Memory B cell (primary cell): ENCODE measurements around the gene CPA2.

Experiments
- ATAC-seq: fragments of 150-1000 bp; cut with Tn5 transposase; 2 replicates; pipeline ENCODE4 v1.10.0; 2021; ENCODE audit warnings: low read depth, mild to moderate bottlenecking, moderate library complexity
- DNase-seq, 2 donors: peaks; one replicate each; pipeline ENCODE4 v3.0.0; 2022; ENCODE audit warnings: low spot score in 2 of 2
- H3K27ac Mint-ChIP-seq: one replicate; pipeline ENCODE4 v1.8.0; 2022; ENCODE audit warnings: mild to moderate bottlenecking, moderate library complexity, mixed read lengths
- H3K27me3 Mint-ChIP-seq: one replicate; pipeline ENCODE4 v1.8.0; 2022; ENCODE audit warnings: mixed read lengths
- H3K36me3 Mint-ChIP-seq: one replicate; pipeline ENCODE4 v1.8.0; 2022; ENCODE audit warnings: mild to moderate bottlenecking, mixed read lengths
- H3K4me1 Mint-ChIP-seq: one replicate; pipeline ENCODE4 v1.8.0; 2022; ENCODE audit warnings: mixed read lengths
- H3K4me3 Mint-ChIP-seq: one replicate; pipeline ENCODE4 v1.8.0; 2022; ENCODE audit warnings: mild to moderate bottlenecking, moderate library complexity, mixed read lengths
- H3K9me3 Mint-ChIP-seq: one replicate; pipeline ENCODE4 v1.8.0; 2022; ENCODE audit warnings: mixed read lengths

Gene CPA2

GRCh38 chr7:130269318-130269694, 2.6 kb downstream of the CPA2 start:
- no peak overlapping the region for H3K27ac Mint-ChIP-seq
- H3K4me1 Mint-ChIP-seq: no peaks in the 10 kb centered on the region
- H3K4me3 Mint-ChIP-seq: no peak overlapping the region
- H3K36me3 Mint-ChIP-seq: no peaks in the 10 kb centered on the region
- no peaks in the 10 kb centered on the region for H3K9me3 Mint-ChIP-seq
- ATAC-seq: no peak
- peaks cover 13% of the 10 kb centered on the region for H3K27me3 Mint-ChIP-seq
- no peak for DNase-seq

DNA sequence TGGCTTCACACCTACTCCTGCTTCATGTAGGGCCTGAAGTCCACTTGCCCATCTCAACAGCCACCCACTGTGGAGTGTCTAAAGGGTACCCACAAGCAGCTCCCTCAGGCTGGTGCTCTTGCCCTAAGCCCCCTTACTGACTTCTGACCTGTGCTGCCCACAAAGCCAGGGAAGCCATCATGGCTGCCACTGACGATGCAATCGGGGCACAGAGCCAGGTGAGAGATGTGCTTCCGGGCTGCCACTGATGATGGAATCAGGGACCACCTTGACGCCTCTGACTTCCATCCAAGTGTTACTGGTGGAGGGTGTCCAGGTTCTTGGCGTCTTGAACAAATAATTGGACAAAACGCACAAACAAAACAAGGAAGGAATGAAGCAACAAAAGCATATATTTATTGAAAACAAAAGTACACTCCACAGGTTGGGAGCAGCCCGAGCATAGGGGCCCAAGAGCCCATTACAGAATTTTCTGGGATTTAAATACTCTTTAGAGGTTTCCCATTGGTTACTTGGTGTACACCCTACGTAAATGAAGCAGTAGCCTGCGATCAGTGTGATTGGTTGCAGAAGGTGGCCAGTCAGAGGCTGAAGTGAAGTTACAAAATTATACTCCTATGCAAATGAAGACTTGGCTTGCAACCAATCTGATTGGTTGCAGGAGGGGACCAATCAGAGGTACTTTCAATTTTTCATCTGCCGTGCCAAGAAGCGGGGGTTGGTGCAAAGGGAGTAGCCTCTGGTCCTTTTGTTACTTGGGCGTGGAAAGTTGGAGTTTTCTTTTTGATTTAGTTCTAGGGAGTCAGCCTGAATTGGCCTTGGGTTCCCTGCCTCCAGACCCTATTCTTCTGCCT, 4.5 kb downstream of the CPA2 start:
- Mint-ChIP-seq H3K4me1 (no peaks in the 10 kb centered on the region), H3K36me3 (no peaks in the 10 kb centered on the region), H3K27ac (no peak overlapping the region), H3K27me3 (peaks cover 14% of the 10 kb centered on the region), H3K9me3 (no peaks in the 10 kb centered on the region), H3K4me3 (no peak overlapping the region)
- ATAC-seq (no peak), DNase-seq (no peak)

DNA sequence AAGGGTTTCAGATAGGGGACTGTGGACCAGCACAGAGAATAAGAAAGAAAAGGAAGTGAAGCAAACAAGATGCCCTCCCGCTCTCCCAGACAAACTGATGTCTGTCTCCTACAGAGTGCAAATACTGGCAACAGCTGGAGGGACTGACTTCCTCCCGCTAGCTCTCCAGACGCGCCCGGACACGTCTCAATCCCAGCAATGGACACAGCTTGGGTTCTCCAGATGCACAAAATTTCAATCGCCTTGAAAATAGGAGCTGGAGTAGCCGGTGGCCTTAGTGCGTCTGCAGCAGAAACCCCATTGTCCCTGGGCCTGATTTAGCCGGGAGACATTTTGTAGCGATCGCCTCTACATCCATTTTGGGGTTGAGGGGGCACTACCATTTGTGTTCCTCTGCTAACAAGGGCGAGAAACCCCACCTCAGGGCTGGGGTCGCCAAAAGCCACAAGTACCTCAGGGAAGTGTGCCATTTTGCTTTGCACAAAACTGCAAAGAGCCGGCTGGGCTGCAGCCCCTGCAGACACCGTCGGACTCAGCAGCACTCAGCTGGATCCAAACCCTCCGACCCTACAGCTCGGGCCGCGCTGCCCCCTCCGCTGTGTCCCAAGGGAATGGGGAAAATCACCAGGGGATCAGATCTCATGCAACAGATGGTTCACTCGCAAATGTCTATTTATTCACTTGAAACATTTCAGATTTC, 5.9 kb downstream of the CPA2 start:
- H3K4me3 Mint-ChIP-seq: no peak overlapping the region
- no peak overlapping the region for H3K27ac Mint-ChIP-seq
- no peaks in the 10 kb centered on the region for H3K9me3 Mint-ChIP-seq
- H3K36me3 Mint-ChIP-seq: no peaks in the 10 kb centered on the region
- ATAC-seq (no peak), DNase-seq (no peak)
- H3K27me3 Mint-ChIP-seq: peaks cover 15% of the 10 kb centered on the region
- no peaks in the 10 kb centered on the region for H3K4me1 Mint-ChIP-seq

- Mint-ChIP-seq H3K4me3 (no peak overlapping the region), H3K27ac (no peak overlapping the region), H3K27me3 (peaks cover 15% of the 10 kb centered on the region), H3K36me3 (no peaks in the 10 kb centered on the region), H3K9me3 (no peaks in the 10 kb centered on the region), H3K4me1 (no peaks in the 10 kb centered on the region)
- no peak for ATAC-seq
- no peak for DNase-seq
Measured at GRCh38 chr7:130273081-130273932, 6.6 kb downstream of the CPA2 start.

DNA sequence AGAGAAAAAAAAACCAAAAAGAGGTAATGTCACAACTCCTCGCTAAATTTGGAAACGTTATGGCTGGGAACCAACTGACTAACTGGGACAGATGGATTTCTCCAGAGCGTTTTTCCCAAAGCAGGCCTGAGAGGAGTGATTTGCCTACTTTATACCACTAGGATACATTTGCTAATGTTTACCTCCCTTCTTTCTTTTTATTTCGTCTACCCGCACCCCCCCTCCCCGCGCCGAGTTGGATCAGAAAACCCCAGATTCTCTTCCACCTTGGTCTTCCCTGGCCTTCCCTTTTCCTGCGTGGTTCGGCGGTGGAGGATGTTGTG, 7.2 kb downstream of the CPA2 start:
- no peaks in the 10 kb centered on the region for H3K9me3 Mint-ChIP-seq
- no peak overlapping the region for H3K4me3 Mint-ChIP-seq
- peaks cover 15% of the 10 kb centered on the region for H3K27me3 Mint-ChIP-seq
- H3K27ac Mint-ChIP-seq: no peak overlapping the region
- no peak for ATAC-seq
- no peak for DNase-seq
- no peaks in the 10 kb centered on the region for H3K36me3 Mint-ChIP-seq
- H3K4me1 Mint-ChIP-seq: no peaks in the 10 kb centered on the region

DNA sequence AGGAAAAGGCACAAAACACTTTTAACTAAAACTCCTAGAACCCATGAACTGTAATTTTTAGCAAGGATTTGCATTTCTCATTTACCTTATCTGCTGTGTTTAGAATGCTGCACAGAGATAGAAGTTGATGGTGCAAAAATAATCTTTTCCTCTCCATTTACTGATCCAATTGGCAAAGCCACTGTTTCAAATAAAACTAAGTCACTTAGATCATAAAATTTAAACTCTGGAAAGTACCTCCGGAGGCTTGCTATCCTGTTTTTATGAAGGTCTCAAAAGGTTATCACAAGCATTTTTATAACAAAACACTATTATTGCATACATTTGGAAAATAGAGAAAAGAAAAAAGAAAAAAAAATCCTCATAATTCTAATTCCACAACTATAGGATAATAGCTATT, 7.6 kb downstream of the CPA2 start:
- Mint-ChIP-seq H3K4me3 (no peak overlapping the region), H3K9me3 (no peaks in the 10 kb centered on the region)

DNA sequence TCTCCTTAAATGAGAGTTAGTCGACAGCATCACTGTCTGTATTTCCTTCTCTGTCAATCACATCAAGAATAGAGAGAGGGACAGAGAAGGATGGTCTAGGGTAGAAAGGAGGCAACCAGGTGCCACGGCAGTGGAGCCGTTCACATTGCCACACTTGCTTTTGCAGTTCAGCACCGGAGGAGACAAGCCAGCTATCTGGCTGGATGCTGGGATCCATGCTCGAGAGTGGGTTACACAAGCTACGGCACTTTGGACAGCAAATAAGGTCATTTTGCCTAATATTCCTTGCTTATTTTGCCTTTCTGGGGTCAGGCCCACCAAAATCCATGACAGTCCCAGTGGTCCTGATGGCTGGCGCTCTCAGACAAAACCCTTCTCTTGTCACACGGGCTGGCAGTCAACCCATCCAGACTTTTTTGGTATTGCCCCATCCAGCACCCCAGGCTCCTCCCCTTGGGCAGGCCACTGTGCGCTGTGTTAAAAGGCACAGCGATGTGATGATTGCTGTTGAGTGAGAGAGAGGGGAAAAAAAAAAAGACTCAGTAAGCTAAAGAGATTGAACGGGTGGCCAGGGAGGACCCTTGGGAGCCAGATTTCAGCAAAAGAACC, 8.4 kb downstream of the CPA2 start:
- H3K4me1 Mint-ChIP-seq: no peaks in the 10 kb centered on the region
- ATAC-seq: no peak
- H3K27ac Mint-ChIP-seq: no peak overlapping the region
- H3K27me3 Mint-ChIP-seq: peaks cover 14% of the 10 kb centered on the region
- no peaks in the 10 kb centered on the region for H3K36me3 Mint-ChIP-seq
- no peaks in the 10 kb centered on the region for H3K9me3 Mint-ChIP-seq
- no peak for DNase-seq
- no peak overlapping the region for H3K4me3 Mint-ChIP-seq

More for the DNA sequence above, 7.6 kb downstream of the CPA2 start:
- DNase-seq (no peak), ATAC-seq (no peak)
- no peak overlapping the region for H3K27ac Mint-ChIP-seq
- no peaks in the 10 kb centered on the region for H3K36me3 Mint-ChIP-seq
- H3K4me1 Mint-ChIP-seq: no peaks in the 10 kb centered on the region
- H3K27me3 Mint-ChIP-seq: peaks cover 15% of the 10 kb centered on the region

DNA sequence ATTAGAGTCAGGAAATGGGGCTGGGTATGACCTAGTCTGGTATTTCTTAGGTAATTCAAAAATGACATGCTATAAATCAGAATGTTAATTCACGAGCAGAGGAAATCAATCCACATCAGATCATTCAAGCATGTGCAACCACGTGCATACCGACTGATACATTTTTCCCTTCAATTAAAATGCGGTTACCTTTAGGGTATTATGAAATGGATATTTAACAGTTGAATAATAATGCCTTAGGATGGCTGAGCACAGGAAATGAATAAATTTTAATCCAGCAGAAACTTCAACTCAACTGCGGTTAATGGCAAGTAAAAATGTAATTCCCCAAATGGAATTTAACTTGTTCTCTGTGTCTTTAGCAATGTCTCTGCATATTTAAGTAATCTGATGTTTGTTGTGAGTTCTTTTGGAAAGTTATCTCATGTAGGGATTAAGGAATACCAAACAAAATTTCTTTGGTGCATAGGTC, 9.2 kb downstream of the CPA2 start:
- Mint-ChIP-seq H3K4me3 (no peak overlapping the region), H3K9me3 (no peaks in the 10 kb centered on the region), H3K4me1 (no peaks in the 10 kb centered on the region), H3K36me3 (no peaks in the 10 kb centered on the region), H3K27me3 (peaks cover 14% of the 10 kb centered on the region), H3K27ac (no peak overlapping the region)
- DNase-seq (no peak), ATAC-seq (no peak)

- no peak overlapping the region for H3K27ac Mint-ChIP-seq
- DNase-seq (no peak), ATAC-seq (no peak)
- no peak overlapping the region for H3K4me3 Mint-ChIP-seq
- H3K4me1 Mint-ChIP-seq: no peaks in the 10 kb centered on the region
- peaks cover 14% of the 10 kb centered on the region for H3K27me3 Mint-ChIP-seq
- H3K9me3 Mint-ChIP-seq: no peaks in the 10 kb centered on the region
- no peaks in the 10 kb centered on the region for H3K36me3 Mint-ChIP-seq
Measured at GRCh38 chr7:130276796-130277762, 10.4 kb downstream of the CPA2 start.

DNA sequence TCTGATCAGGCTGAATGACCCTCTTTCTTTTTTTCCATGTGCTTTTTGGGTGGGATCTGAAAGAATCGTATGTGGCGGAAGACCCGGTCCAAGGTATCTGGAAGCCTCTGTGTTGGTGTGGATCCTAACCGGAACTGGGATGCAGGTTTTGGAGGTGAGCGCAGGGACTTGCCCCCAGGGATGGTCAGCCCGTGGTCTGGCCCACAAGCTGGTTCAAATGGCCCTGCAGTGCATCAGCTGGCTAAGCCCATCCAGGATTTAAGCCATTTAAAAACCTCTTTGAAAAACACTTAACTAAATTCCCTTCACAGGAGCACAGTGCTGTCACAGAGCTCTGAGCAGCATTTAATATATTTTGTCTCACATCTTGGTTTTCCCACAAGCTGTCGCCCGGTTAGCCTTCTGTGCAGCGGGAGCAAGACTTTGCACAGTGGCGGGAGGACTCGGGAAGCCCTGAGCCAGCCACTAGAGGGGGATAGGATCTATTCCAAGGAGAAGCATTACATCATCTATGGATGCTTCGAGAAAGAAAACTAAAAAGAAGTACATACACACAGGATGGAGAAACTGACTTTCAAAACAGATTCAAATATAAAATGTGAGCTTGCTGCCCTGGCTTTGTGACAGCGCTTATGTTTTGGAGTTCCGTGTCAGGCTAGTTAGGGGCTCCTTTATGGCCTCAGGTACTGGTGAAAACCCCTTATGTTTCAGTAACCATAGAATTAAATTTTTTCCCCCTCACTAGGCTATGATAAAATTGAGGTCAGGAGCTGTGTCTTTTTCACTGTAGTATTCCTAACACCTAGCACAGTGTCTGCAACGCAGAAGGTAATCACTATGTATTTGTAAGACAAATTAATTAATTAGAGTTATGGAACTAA, 11.3 kb downstream of the CPA2 start:
- H3K4me3 Mint-ChIP-seq: no peak overlapping the region
- H3K9me3 Mint-ChIP-seq: no peaks in the 10 kb centered on the region
- H3K27me3 Mint-ChIP-seq: peaks cover 14% of the 10 kb centered on the region
- no peaks in the 10 kb centered on the region for H3K36me3 Mint-ChIP-seq
- ATAC-seq (no peak), DNase-seq (no peak)
- H3K27ac Mint-ChIP-seq: no peak overlapping the region
- no peaks in the 10 kb centered on the region for H3K4me1 Mint-ChIP-seq

DNA sequence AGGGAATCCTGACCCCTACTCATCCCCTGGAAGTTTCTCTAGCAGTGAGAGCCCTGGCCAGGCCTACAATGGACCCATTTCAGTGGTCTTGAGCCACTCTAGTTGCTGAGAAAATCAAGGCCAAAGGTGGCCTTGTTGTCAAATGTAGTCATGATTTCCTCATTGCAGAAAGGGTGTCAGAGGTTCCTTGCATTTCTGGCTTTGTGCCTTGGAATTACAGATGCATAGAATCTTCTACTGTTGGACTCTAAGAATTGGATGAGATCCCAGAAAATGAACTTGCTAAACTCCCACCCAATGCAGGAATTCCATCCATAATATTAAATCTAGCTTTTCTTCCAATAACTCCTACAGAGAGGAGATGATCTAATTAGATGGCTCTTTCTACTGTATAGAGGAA, 12.2 kb downstream of the CPA2 start:
- ATAC-seq: no peak
- H3K27me3 Mint-ChIP-seq: peaks cover 13% of the 10 kb centered on the region
- no peaks in the 10 kb centered on the region for H3K36me3 Mint-ChIP-seq
- H3K27ac Mint-ChIP-seq: no peak overlapping the region
- H3K4me1 Mint-ChIP-seq: no peaks in the 10 kb centered on the region
- H3K4me3 Mint-ChIP-seq: no peak overlapping the region
- no peaks in the 10 kb centered on the region for H3K9me3 Mint-ChIP-seq
- DNase-seq: no peak

DNA sequence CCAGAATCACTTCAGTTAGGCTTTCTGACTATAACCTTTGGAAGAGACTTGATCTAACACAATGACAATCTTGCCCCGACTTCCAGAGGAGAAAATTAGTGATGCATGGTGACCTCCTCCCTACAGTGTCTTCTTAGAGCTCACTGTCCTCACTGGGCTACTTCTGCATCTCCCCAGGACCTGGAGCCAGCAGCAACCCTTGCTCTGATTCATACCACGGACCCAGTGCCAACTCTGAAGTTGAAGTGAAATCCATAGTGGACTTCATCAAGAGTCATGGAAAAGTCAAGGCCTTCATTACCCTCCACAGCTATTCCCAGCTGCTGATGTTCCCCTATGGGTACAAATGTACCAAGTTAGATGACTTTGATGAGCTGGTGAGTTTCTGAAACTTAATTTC, 12.6 kb downstream of the CPA2 start:
- ATAC-seq (no peak), DNase-seq (no peak)
- H3K4me1 Mint-ChIP-seq: no peaks in the 10 kb centered on the region
- H3K9me3 Mint-ChIP-seq: no peaks in the 10 kb centered on the region
- H3K27ac Mint-ChIP-seq: no peak overlapping the region
- H3K36me3 Mint-ChIP-seq: no peaks in the 10 kb centered on the region
- H3K27me3 Mint-ChIP-seq: peaks cover 18% of the 10 kb centered on the region
- H3K4me3 Mint-ChIP-seq: no peak overlapping the region
